Sigmoid colon (tissue), 7 donors: Measurements from ENCODE around the gene EID3. TPM values are rescaled to one million over a fixed set of nuclear protein-coding genes. Genes with fewer than 3 reads are reported as not detected.
"Not testable (repeated sequence)": the region's sequence is repeated elsewhere in the genome, so short reads cannot be mapped to it uniquely, and the experiment has no call there.

Experiments
- DNase-seq: peaks from one replicate; pipeline ENCODE4 v3.0.0-alpha.2; 2019
- H3K27ac ChIP-seq, 4 donors: fragments of 200-600 bp; sonication (generic); one replicate each; pipeline ENCODE4 v1.5.1; 2016 to 2019; ENCODE audit warnings: mild to moderate bottlenecking in 1 of 4
- H3K27me3 ChIP-seq, 3 donors: fragments of 200-600 bp; sonication (generic); one replicate each; pipeline ENCODE4 v1.5.1; 2019; ENCODE audit warnings: mild to moderate bottlenecking in 1 of 3
- H3K36me3 ChIP-seq, 4 donors: fragments of 200-600 bp; sonication (generic); one replicate each; pipeline ENCODE4 v1.5.1; 2016 to 2019
- H3K4me1 ChIP-seq, 4 donors: fragments of 200-600 bp; sonication (generic); one replicate each; pipeline ENCODE4 v1.5.1; 2017 to 2019
- H3K4me3 ChIP-seq, 4 donors: fragments of 200-600 bp; sonication (generic); one replicate each; pipeline ENCODE4 v1.5.1; 2017 to 2019; ENCODE audit warnings: mild to moderate bottlenecking in 2 of 4, moderate library complexity in 1 of 4
- H3K9me3 ChIP-seq, 4 donors: fragments of 200-600 bp in 3 of 4; sonication (generic) in 3 of 4; one replicate each; pipeline versions ENCODE4 v1.5.1 to v1.6.1; 2013 to 2019
- CTCF ChIP-seq, 4 experiments: fragments of 450-650 bp in 3 of 4; fragments of 200-600 bp in 1 of 4; IDR thresholded peaks; one replicate each; pipeline ENCODE4 v1.5.1; 2016 to 2019; ENCODE audit warnings: antibody characterized with exemption in 4 of 4, mild to moderate bottlenecking in 3 of 4, moderate library complexity in 2 of 4
- EP300 ChIP-seq, 4 donors: sonication (generic); formaldehyde crosslinking; IDR thresholded peaks; one replicate each; pipeline ENCODE4 v1.6.1; 2017; ENCODE audit warnings: antibody characterized with exemption in 4 of 4
- POLR2A ChIP-seq, 2 donors: fragments of 450-650 bp; IDR thresholded peaks; one replicate each; pipeline ENCODE4 v1.6.1; 2016; ENCODE audit warnings: antibody characterized with exemption in 2 of 2, mild to moderate bottlenecking in 2 of 2, moderate library complexity in 2 of 2
- POLR2AphosphoS5 ChIP-seq, 4 donors: sonication (generic); formaldehyde crosslinking; IDR thresholded peaks; one replicate each; pipeline ENCODE4 v1.6.1; 2017; ENCODE audit warnings: antibody characterized with exemption in 4 of 4
- WGBS, 2 donors: extraction: QIAGEN DNeasy Blood & Tissue Kit; methylation state at CpG; one replicate each; pipeline ENCODE4 v1.1.7; 2013; 5-methylcytosine and 5-hydroxymethylcytosine counted together
- intact Hi-C: fragments of 100-400 bp; cut with DNase I; formaldehyde crosslinking; loops from one replicate; pipeline ENCODE4 v1.15.1; 2023
- polyA plus RNA-seq, 3 donors: library from polyadenylated mRNA; stranded (reverse); fragments of 200-250 nt; gene quantifications; one replicate each; pipeline ENCODE4 v1.2.3, GENCODE V29; 2013
- total RNA-seq, 4 donors: library from RNA; depleted of rRNA; stranded (reverse); fragments of >200 nt; gene quantifications; one replicate each; pipeline ENCODE4 v1.1.0, GENCODE V29; 2016
- donor health status: healthy with polysubstance abuse.
- donor health status: Bipolar disorder and iron deficiency.
- donor health status: healthy.

The EID3 gene
- total RNA-seq (10 to 100 TPM in 2 of 4 donors, 1 to 10 TPM in 2; 4.6 to 21.9 (median 13.5) TPM), polyA plus RNA-seq (1 to 10 TPM in 2 of 3 donors, under 1 TPM in 1; 0.46 to 2.5 (median 1.2) TPM)

GRCh38 chr12:104303538-104304151, at the start of gene EID3:
EID3 (plus strand) TSS chr12:104303739; CDS start chr12:104303935, 196 bp downstream.
- no peaks in the 10 kb centered on the region for H3K36me3 ChIP-seq
- TF ChIP-seq POLR2AphosphoS5 (IDR thresholded peaks at IDR 0.05) (peak; percentile 49 to 78 (median 64)), CTCF (IDR thresholded peaks at IDR 0.05) (no peak)
- H3K4me3 ChIP-seq = peak within 1 kb of the TSS; percentile 34 to 55 (median 48)
- peak; percentile 95 for DNase-seq
- H3K9me3 ChIP-seq = no peaks in the 10 kb centered on the region
- H3K27me3 ChIP-seq = no peaks in the 10 kb centered on the region
- H3K27ac ChIP-seq = peak within 1 kb of the TSS; percentile 81 to 88 (median 82)
- WGBS, 2 donors = 19 to 33% methylated on average over 63 of the region's 63 CpGs
- intact Hi-C loops = loop anchor here (5.0 kb wide), 1 partner anchor 86 kb away; the partner anchor contains the start of gene TXNRD1
- H3K4me1 ChIP-seq = peaks cover 0 to 78% (median 66%) of the 10 kb centered on the region in 4 donors

- H3K36me3 ChIP-seq = no peaks in the 10 kb centered on the region
- DNase-seq = no peak
- no peaks in the 10 kb centered on the region for H3K27me3 ChIP-seq
- no peak for TF ChIP-seq POLR2A (IDR thresholded peaks at IDR 0.05)
- TF ChIP-seq POLR2AphosphoS5 (IDR thresholded peaks at IDR 0.05) = no peak
- TF ChIP-seq EP300 (IDR thresholded peaks at IDR 0.05) = no peak
- TF ChIP-seq CTCF (IDR thresholded peaks at IDR 0.05) = no peak
- H3K4me3 ChIP-seq = no peak overlapping the region
- H3K9me3 ChIP-seq = no peaks in the 10 kb centered on the region
- no peaks in the 10 kb centered on the region for H3K4me1 ChIP-seq
- intact Hi-C loops = no loop called here
- H3K27ac ChIP-seq = no peak overlapping the region
Observed at GRCh38 chr12:104257913-104258472, 45.5 kb upstream of the EID3 start.

GRCh38 chr12:104258476-104259067, 45.0 kb upstream of the EID3 start:
- no peak for DNase-seq
- 95 to 96% methylated on average over 2 of the region's 2 CpGs for WGBS, 2 donors
- Histone ChIP-seq H3K36me3 (no peaks in the 10 kb centered on the region), H3K27ac (no peak overlapping the region), H3K27me3 (no peaks in the 10 kb centered on the region), H3K4me3 (no peak overlapping the region), H3K4me1 (no peaks in the 10 kb centered on the region), H3K9me3 (no peaks in the 10 kb centered on the region)
- intact Hi-C loops = no loop called here
- TF ChIP-seq CTCF (IDR thresholded peaks at IDR 0.05) = no peak
- TF ChIP-seq EP300 (IDR thresholded peaks at IDR 0.05) = no peak
- TF ChIP-seq POLR2AphosphoS5 (IDR thresholded peaks at IDR 0.05) = no peak
- TF ChIP-seq POLR2A (IDR thresholded peaks at IDR 0.05) = no peak

GRCh38 chr12:104263026-104263425, 40.5 kb upstream of the EID3 start:
- DNase-seq = no peak
- Histone ChIP-seq H3K27ac (no peak overlapping the region), H3K36me3 (no peaks in the 10 kb centered on the region), H3K4me1 (no peaks in the 10 kb centered on the region), H3K27me3 (no peaks in the 10 kb centered on the region), H3K9me3 (no peaks in the 10 kb centered on the region), H3K4me3 (no peak overlapping the region)
- 77 to 89% methylated on average over 4 of the region's 4 CpGs for WGBS, 2 donors
- intact Hi-C loops = no loop called here
- TF ChIP-seq EP300 (IDR thresholded peaks at IDR 0.05) = no peak

GRCh38 chr12:104263580-104264358, 39.8 kb upstream of the EID3 start:
- intact Hi-C loops = no loop called here
- TF ChIP-seq POLR2A (IDR thresholded peaks at IDR 0.05) = no peak
- H3K27me3 ChIP-seq = no peaks in the 10 kb centered on the region
- no peak overlapping the region for H3K4me3 ChIP-seq
- no peaks in the 10 kb centered on the region for H3K9me3 ChIP-seq
- WGBS, 2 donors = 69 to 84% methylated on average over 1 of the region's 1 CpG
- H3K36me3 ChIP-seq = no peaks in the 10 kb centered on the region
- H3K27ac ChIP-seq = no peak overlapping the region
- no peak for DNase-seq
- H3K4me1 ChIP-seq = no peaks in the 10 kb centered on the region

GRCh38 chr12:104265436-104265835, 38.1 kb upstream of the EID3 start:
- DNase-seq, H3K36me3 ChIP-seq, H3K4me1 ChIP-seq, H3K27me3 ChIP-seq, intact Hi-C loops, H3K27ac ChIP-seq, H3K9me3 ChIP-seq, H3K4me3 ChIP-seq: not testable (repeated sequence)
- 95 to 96% methylated on average over 19 to 20 of the region's 24 CpGs for WGBS, 2 donors
